H1 (cell line): ENCODE measurements around the gene FOXK1. TPM values are rescaled to one million over a fixed set of nuclear protein-coding genes. Genes with fewer than 3 reads are reported as not detected.

ENCODE experiments used
- CTCF ChIA-PET: fragments of 300-600 bp; sonication (Branson Sonifier 250); formaldehyde crosslinking; loops from one replicate; lab custom pipeline; 2021; ENCODE audit not compliant: partially characterized antibody; lab: Charles Lee
- POLR2A ChIA-PET: fragments of 300-600 bp; sonication (Branson Sonifier 250); formaldehyde crosslinking; loops from one replicate; lab custom pipeline; 2021; ENCODE audit warnings: inconsistent platforms; ENCODE audit not compliant: partially characterized antibody; lab: Charles Lee
- DNase-seq, 2 experiments: peaks; one replicate each; pipeline versions ENCODE4 v3.0.0 to v3.0.0-alpha.2; 2010 to 2022; ENCODE audit warnings: low spot score in 2 of 2, low read depth in 1 of 2, mixed read lengths in 1 of 2
- FAIRE-seq: peaks from 2 replicates; lab custom pipeline; 2011; peaks lifted over from hg19 to GRCh38; lab: Jason Lieb, UNC
- H2AFZ ChIP-seq: 2 replicates; pipeline ENCODE4 v1.8.1; 2012; ENCODE audit warnings: low read length, inconsistent platforms
- H2AK5ac ChIP-seq: 2 replicates; pipeline ENCODE4 v1.6.1; 2013; ENCODE audit warnings: low read depth, low read length
- H2BK120ac ChIP-seq: replicated peaks from 2 replicates; pipeline ENCODE3; 2013; ENCODE audit warnings: low read depth, low read length, inconsistent platforms
- H2BK12ac ChIP-seq: 2 replicates; pipeline ENCODE4 v1.6.1; 2013; ENCODE audit warnings: low read depth, low read length
- H2BK15ac ChIP-seq: 2 replicates; pipeline ENCODE4 v1.6.1; 2013; ENCODE audit warnings: low read length
- H2BK20ac ChIP-seq: 2 replicates; pipeline ENCODE4 v1.6.1; 2013; ENCODE audit warnings: low read length
- H2BK5ac ChIP-seq: 2 replicates; pipeline ENCODE4 v1.6.1; 2013; ENCODE audit warnings: low read depth, low read length
- H3K14ac ChIP-seq: 2 replicates; pipeline ENCODE4 v1.6.1; 2013; ENCODE audit warnings: inconsistent platforms; ENCODE audit not compliant: insufficient read length
- H3K18ac ChIP-seq: 2 replicates; pipeline ENCODE4 v1.6.1; 2013; ENCODE audit warnings: low read length; ENCODE audit errors: extremely low read depth
- H3K23ac ChIP-seq: 2 replicates; pipeline ENCODE4 v1.6.1; 2013; ENCODE audit warnings: inconsistent platforms; ENCODE audit not compliant: insufficient read length
- H3K23me2 ChIP-seq: 2 replicates; pipeline ENCODE4 v1.6.1; 2013; ENCODE audit warnings: low read depth, low read length
- H3K27ac ChIP-seq: 2 replicates; pipeline ENCODE4 v1.6.1; 2011; ENCODE audit warnings: low read depth, low read length, inconsistent platforms
- H3K27me3 ChIP-seq, 4 experiments: replicated peaks in 1 of 4; 1 replicate in 1 of 4; 2 replicates in 3 of 4; pipeline versions ENCODE4 v1.6.1 to v1.8.1; 2011 to 2013; ENCODE audit warnings: low read length in 3 of 4, mild to moderate bottlenecking in 3 of 4, inconsistent platforms in 2 of 4, mixed read lengths in 2 of 4, moderate library complexity in 1 of 4; ENCODE audit not compliant: control insufficient read depth in 3 of 4, insufficient read depth in 3 of 4; ENCODE audit errors: extremely low read depth in 1 of 4
- H3K36me3 ChIP-seq, 4 experiments: 2 replicates each; pipeline versions ENCODE4 v1.6.1 to v1.8.1; 2011 to 2013; ENCODE audit warnings: mild to moderate bottlenecking in 4 of 4, low read length in 3 of 4, moderate library complexity in 2 of 4, control low read depth in 1 of 4, inconsistent platforms in 1 of 4; ENCODE audit not compliant: insufficient read depth in 4 of 4, control insufficient read depth in 2 of 4
- H3K4ac ChIP-seq: replicated peaks from 2 replicates; pipeline ENCODE3; 2013; ENCODE audit warnings: low read length, low read depth, mixed read lengths, inconsistent platforms; ENCODE audit not compliant: insufficient read length
- H3K4me1 ChIP-seq, 4 experiments: replicated peaks in 1 of 4; 1 replicate in 1 of 4; 2 replicates in 3 of 4; pipeline versions ENCODE4 v1.6.1 to v1.8.1; 2011 to 2013; ENCODE audit warnings: low read length in 3 of 4, inconsistent platforms in 2 of 4, mixed read lengths in 1 of 4; ENCODE audit not compliant: insufficient read depth in 4 of 4, control insufficient read depth in 3 of 4
- H3K4me2 ChIP-seq, 2 experiments: 2 replicates each; pipeline versions ENCODE4 v1.6.1 to v1.8.1; 2011 to 2013; ENCODE audit warnings: low read depth in 2 of 2, low read length in 2 of 2, control low read depth in 1 of 2, inconsistent platforms in 1 of 2, mild to moderate bottlenecking in 1 of 2; ENCODE audit not compliant: insufficient read depth in 1 of 2
- H3K4me3 ChIP-seq, 4 experiments: fragments of 200-600, 300-600 bp in 1 of 4; sonication (generic), shearing (Covaris generic), sonication (Bioruptor Twin) in 1 of 4; 2 replicates each; pipeline versions ENCODE4 v1.5.1 to v1.8.1; 2011 to 2016; ENCODE audit warnings: low read length in 4 of 4, low read depth in 3 of 4, control low read depth in 2 of 4, inconsistent platforms in 2 of 4, mild to moderate bottlenecking in 2 of 4, mixed read lengths in 1 of 4, moderate library complexity in 1 of 4; ENCODE audit not compliant: insufficient read depth in 2 of 4; ENCODE audit errors: extremely low read depth in 1 of 4
- H3K56ac ChIP-seq: replicated peaks from 2 replicates; pipeline ENCODE3; 2013; ENCODE audit warnings: low read depth, mild to moderate bottlenecking, mixed read lengths, low read length, inconsistent platforms; ENCODE audit not compliant: insufficient read length
- H3K79me1 ChIP-seq: 2 replicates; pipeline ENCODE4 v1.6.1; 2013; ENCODE audit warnings: low read depth, low read length, control low read depth
- H3K79me2 ChIP-seq, 2 experiments: 2 replicates each; pipeline versions ENCODE4 v1.6.1 to v1.8.1; 2012 to 2013; ENCODE audit warnings: low read length in 2 of 2, mild to moderate bottlenecking in 2 of 2, inconsistent platforms in 1 of 2; ENCODE audit not compliant: insufficient read depth in 2 of 2, control insufficient read depth in 1 of 2
- H3K9ac ChIP-seq, 4 experiments: replicated peaks in 1 of 4; 1 replicate in 1 of 4; 2 replicates in 3 of 4; pipeline versions ENCODE4 v1.6.1 to v1.8.1; 2011 to 2013; ENCODE audit warnings: low read depth in 3 of 4, low read length in 3 of 4, control low read depth in 2 of 4, mild to moderate bottlenecking in 2 of 4, moderate library complexity in 2 of 4, inconsistent platforms in 1 of 4; ENCODE audit errors: extremely low read depth in 1 of 4
- H3K9me3 ChIP-seq, 2 experiments: 2 replicates each; pipeline versions ENCODE4 v1.6.1 to v1.8.1; 2012 to 2013; ENCODE audit warnings: mild to moderate bottlenecking in 2 of 2, moderate library complexity in 2 of 2, control low read depth in 1 of 2, inconsistent platforms in 1 of 2, low read depth in 1 of 2, low read length in 1 of 2, mixed read lengths in 1 of 2; ENCODE audit not compliant: insufficient read depth in 2 of 2
- H4K20me1 ChIP-seq, 2 experiments: replicated peaks in 1 of 2; 2 replicates each; pipeline versions ENCODE3 to v1.8.1; 2011 to 2013; ENCODE audit warnings: inconsistent platforms in 2 of 2, low read length in 2 of 2, mild to moderate bottlenecking in 1 of 2; ENCODE audit not compliant: insufficient read depth in 2 of 2, control insufficient read depth in 1 of 2
- H4K5ac ChIP-seq: 2 replicates; pipeline ENCODE4 v1.6.1; 2013; ENCODE audit warnings: low read length, low read depth, mixed read lengths, inconsistent platforms; ENCODE audit not compliant: insufficient read length
- H4K8ac ChIP-seq: 2 replicates; pipeline ENCODE4 v1.8.0; 2013; ENCODE audit warnings: mild to moderate bottlenecking, moderate library complexity, low read length, inconsistent platforms; ENCODE audit not compliant: insufficient read depth; ENCODE audit errors: extremely low read depth
- H4K91ac ChIP-seq: replicated peaks from 2 replicates; pipeline ENCODE3; 2013; ENCODE audit warnings: low read length, mixed read lengths, inconsistent platforms; ENCODE audit not compliant: insufficient read length
- EGR1 ChIP-seq: IDR thresholded peaks from 2 replicates; pipeline ENCODE4 v1.6.1; 2011; ENCODE audit warnings: low read depth, low read length, borderline replicate concordance
- HDAC2 ChIP-seq, 2 experiments: fragments of 300-600 bp in 1 of 2; sonication (generic) in 1 of 2; IDR thresholded peaks; 2 replicates each; pipeline ENCODE4 v1.6.1; 2011 to 2012; ENCODE audit warnings: low read depth in 2 of 2, low read length in 2 of 2, mild to moderate bottlenecking in 2 of 2, moderate library complexity in 2 of 2, borderline replicate concordance in 1 of 2, inconsistent platforms in 1 of 2
- KDM4A ChIP-seq: IDR thresholded peaks from one replicate; pipeline ENCODE4 v1.7.1; 2012; ENCODE audit warnings: low read depth, mild to moderate bottlenecking, moderate library complexity, low read length, inconsistent platforms; ENCODE audit not compliant: severe bottlenecking
- PHF8 ChIP-seq: fragments of 200-600 bp; sonication (generic); conservative IDR thresholded peaks from 2 replicates; pipeline ENCODE4 v1.7.1; 2012; ENCODE audit warnings: low read depth, mild to moderate bottlenecking, inconsistent platforms, low read length, moderate library complexity
- RNF2 ChIP-seq: fragments of 200-900, 300-1000 bp; sonication (generic); IDR thresholded peaks from 2 replicates; pipeline ENCODE4 v1.7.1; 2016; ENCODE audit warnings: borderline replicate concordance, low read depth, mild to moderate bottlenecking, antibody characterized with exemption, low read length; ENCODE audit not compliant: poor library complexity, severe bottlenecking; ENCODE audit errors: missing control alignments
- TCF12 ChIP-seq: IDR thresholded peaks from 2 replicates; pipeline ENCODE4 v1.6.1; 2011; ENCODE audit warnings: low read depth, mild to moderate bottlenecking, low read length
- WGBS, 2 experiments: shearing (Covaris generic) in 1 of 2; methylation state at CpG; one replicate each; pipeline versions ENCODE4 v1.1.6 to v1.1.7; 2013 to 2015; ENCODE audit warnings: low lambda C conversion rate in 2 of 2, mixed read lengths in 2 of 2, inconsistent platforms in 1 of 2, low coverage in 1 of 2, missing lambda C conversion rate in 1 of 2; ENCODE audit not compliant: insufficient replicate concordance in 2 of 2, insufficient coverage in 1 of 2, insufficient read length in 1 of 2; ENCODE audit errors: extremely low coverage in 1 of 2, missing lambda C conversion rate in 1 of 2; 5-methylcytosine and 5-hydroxymethylcytosine counted together
- polyA plus RNA-seq, 7 experiments: library from polyadenylated mRNA; depleted of rRNA in 3 of 7; stranded (reverse) in 5 of 7; unstranded in 2 of 7; fragments of >200 nt in 5 of 7; fragments of 200-250 nt in 2 of 7; gene quantifications; 1 replicate in 5 of 7; 2 replicates in 1 of 7; 4 replicates in 1 of 7; pipeline versions ENCODE4 v1.2.1 to v1.2.3, GENCODE V29; 2011 to 2013; ENCODE audit warnings: missing spikeins in 2 of 7, mixed read lengths in 2 of 7
- total RNA-seq: library from RNA; stranded (reverse); fragmentation: NEBNext Ultra II Directional; extraction: Animal tissue kit (Norgen Biotek cat#: 25700); gene quantifications from 2 replicates; pipeline ENCODE4 v1.2.1, GENCODE V29; 2021

Gene FOXK1
- total and polyA plus RNA-seq, 2 of the 8 experiments (the other 6 are each of a cell fraction or from before 2014, with no cell fraction given) = 2.0 to 8.5 TPM

- Histone ChIP-seq H3K14ac (no peak overlapping the region), H3K27ac (no peak overlapping the region), H3K4me3 (no peak overlapping the region), H3K4me1 (peaks cover 0 to 5% (median 0%) of the 10 kb centered on the region in 4 experiments; a peak in 1 of 7 replicates), H2BK15ac (no peak overlapping the region), H4K5ac (no peak overlapping the region), H3K9ac (no peak overlapping the region), H2BK120ac (no peak overlapping the region), H3K79me2 (no peaks in the 10 kb centered on the region), H3K36me3 (no peaks in the 10 kb centered on the region), H2AK5ac (no peak overlapping the region), H4K91ac (no peak overlapping the region), H3K79me1 (no peaks in the 10 kb centered on the region; the same call in none of the 2 replicates), H3K4ac (no peak overlapping the region), H3K9me3 (no peaks in the 10 kb centered on the region), H3K18ac (no peak overlapping the region), H4K20me1 (peaks cover 17 to 36% of the 10 kb centered on the region in 2 experiments), H2AFZ (no peak overlapping the region), H4K8ac (no peak overlapping the region), H3K4me2 (no peak overlapping the region), H2BK5ac (no peak overlapping the region), H2BK12ac (no peak overlapping the region), H3K27me3 (peaks cover 3 to 24% (median 15%) of the 10 kb centered on the region in 4 experiments), H3K23me2 (no peaks in the 10 kb centered on the region), H3K23ac (no peak overlapping the region), H2BK20ac (no peak overlapping the region), H3K56ac (no peak overlapping the region)
- ChIA-PET POLR2A (no interaction called here), CTCF (no interaction called here)
- no peak for FAIRE-seq
- DNase-seq = no peak
- WGBS, 2 experiments = 92% methylated on average over 10 of the region's 10 CpGs; no CpG with 5 or more reads in 1 of the 2 experiments
- TF ChIP-seq RNF2 = no peak
- no peak for TF ChIP-seq HDAC2 (IDR thresholded peaks at IDR 0.05; ENCODE audit: borderline replicate concordance in 1 of 2, low read depth in 2 of 2, low read length in 2 of 2)
- no peak for TF ChIP-seq TCF12
- no peak for TF ChIP-seq PHF8
- no peak for TF ChIP-seq EGR1
- TF ChIP-seq KDM4A = no peak
Observed at GRCh38 chr7:4698707-4699275, 16.7 kb downstream of the FOXK1 start.
